Activated B cell treated with CpG ODN at 0.5 μM for 24 hours (primary cell): ENCODE results near the gene ZNF738. TPM values are rescaled to one million over a fixed set of nuclear protein-coding genes. Genes with fewer than 3 reads are reported as not detected.

Experiments used
- ATAC-seq: fragments of 200-7000 bp; cut with Tn5 transposase; one replicate; pipeline ENCODE4 v1.10.0; 2021; ENCODE audit warnings: low read depth, mild to moderate bottlenecking, moderate library complexity
- CTCF ChIA-PET: fragments of 350-600 bp; sonication (Branson Sonifier 250); formaldehyde crosslinking; loops from one replicate; lab custom pipeline; 2021; ENCODE audit warnings: antibody characterized with exemption; lab: Charles Lee
- POLR2A ChIA-PET: fragments of 350-600 bp; sonication (Branson Sonifier 250); formaldehyde crosslinking; loops from one replicate; lab custom pipeline; 2021; ENCODE audit warnings: antibody characterized with exemption; lab: Charles Lee
- DNase-seq: peaks from one replicate; pipeline ENCODE4 v3.0.0; 2022
- H3K27ac Mint-ChIP-seq: one replicate; pipeline ENCODE4 v1.8.0; 2020; ENCODE audit warnings: mixed read lengths
- H3K27me3 Mint-ChIP-seq: one replicate; pipeline ENCODE4 v1.8.0; 2021; ENCODE audit warnings: mixed read lengths
- H3K36me3 Mint-ChIP-seq: one replicate; pipeline ENCODE4 v1.8.0; 2021; ENCODE audit warnings: low read depth, mixed read lengths
- H3K4me1 Mint-ChIP-seq: one replicate; pipeline ENCODE4 v1.8.0; 2021; ENCODE audit warnings: mixed read lengths
- H3K4me3 Mint-ChIP-seq: one replicate; pipeline ENCODE4 v1.8.0; 2020; ENCODE audit warnings: mild to moderate bottlenecking, mixed read lengths
- H3K9me3 Mint-ChIP-seq: one replicate; pipeline ENCODE4 v1.8.0; 2020; ENCODE audit warnings: mixed read lengths
- intact Hi-C: fragments of 100-400 bp; cut with micrococcal nuclease; formaldehyde crosslinking; loops from one replicate; pipeline ENCODE4 v1.15.1; 2024
- total RNA-seq: library from RNA; stranded (reverse); gene quantifications from 2 replicates; pipeline ENCODE4 v1.2.3, GENCODE V29; 2022
- TF ChIP-seq, protein P1 (sequence below): fragments of 200-600 bp; IDR thresholded peaks from one replicate; pipeline ENCODE4 v1.8.0; 2022; ENCODE audit warnings: antibody characterized with exemption, mild to moderate bottlenecking

The ZNF738 gene
- total RNA-seq, 1 donor from 2014 or later: 22.2 TPM

DNA sequence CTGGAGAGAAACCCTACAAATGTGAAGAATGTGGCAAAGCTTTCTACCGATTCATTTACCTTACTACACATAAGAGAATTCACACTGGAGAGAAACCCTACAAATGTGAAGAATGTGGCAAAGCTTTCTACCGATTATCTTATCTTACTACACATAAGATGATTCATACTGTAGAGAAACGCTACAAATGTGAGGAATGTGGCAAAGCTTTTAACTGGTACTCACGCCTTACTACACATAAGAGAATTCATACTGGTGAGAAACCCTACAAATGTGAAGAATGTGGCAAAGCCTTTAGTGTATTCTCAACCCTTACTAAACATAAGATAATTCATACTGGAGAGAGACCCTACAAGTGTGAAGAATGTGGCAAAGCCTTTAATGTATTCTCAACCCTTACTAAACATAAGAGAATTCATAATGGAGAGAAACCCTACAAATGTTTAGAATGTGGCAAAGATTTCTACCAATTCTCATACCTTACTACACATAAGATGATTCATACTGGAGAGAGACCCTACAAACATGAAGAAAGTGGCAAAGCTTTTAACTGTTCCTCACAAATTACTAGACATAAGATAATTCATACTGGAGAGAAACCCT, 25.3 kb downstream of the ZNF738 start:
- DNase-seq (no peak), ATAC-seq (no peak)
- Mint-ChIP-seq H3K9me3 (peaks cover 53% of the 10 kb centered on the region), H3K4me1 (no peaks in the 10 kb centered on the region), H3K4me3 (no peak overlapping the region), H3K36me3 (peaks cover 59% of the 10 kb centered on the region), H3K27me3 (no peaks in the 10 kb centered on the region), H3K27ac (no peak overlapping the region)
- intact Hi-C loops: no loop called here
- ChIA-PET CTCF (no interaction called here), POLR2A (interaction anchor here (0.9 kb wide), 1 partner anchor 12 kb away, joined by 3 read pairs; no protein-coding TSS in a partner anchor)
- TF ChIP-seq, protein P1, sequence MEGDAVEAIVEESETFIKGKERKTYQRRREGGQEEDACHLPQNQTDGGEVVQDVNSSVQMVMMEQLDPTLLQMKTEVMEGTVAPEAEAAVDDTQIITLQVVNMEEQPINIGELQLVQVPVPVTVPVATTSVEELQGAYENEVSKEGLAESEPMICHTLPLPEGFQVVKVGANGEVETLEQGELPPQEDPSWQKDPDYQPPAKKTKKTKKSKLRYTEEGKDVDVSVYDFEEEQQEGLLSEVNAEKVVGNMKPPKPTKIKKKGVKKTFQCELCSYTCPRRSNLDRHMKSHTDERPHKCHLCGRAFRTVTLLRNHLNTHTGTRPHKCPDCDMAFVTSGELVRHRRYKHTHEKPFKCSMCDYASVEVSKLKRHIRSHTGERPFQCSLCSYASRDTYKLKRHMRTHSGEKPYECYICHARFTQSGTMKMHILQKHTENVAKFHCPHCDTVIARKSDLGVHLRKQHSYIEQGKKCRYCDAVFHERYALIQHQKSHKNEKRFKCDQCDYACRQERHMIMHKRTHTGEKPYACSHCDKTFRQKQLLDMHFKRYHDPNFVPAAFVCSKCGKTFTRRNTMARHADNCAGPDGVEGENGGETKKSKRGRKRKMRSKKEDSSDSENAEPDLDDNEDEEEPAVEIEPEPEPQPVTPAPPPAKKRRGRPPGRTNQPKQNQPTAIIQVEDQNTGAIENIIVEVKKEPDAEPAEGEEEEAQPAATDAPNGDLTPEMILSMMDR: no peak

DNA sequence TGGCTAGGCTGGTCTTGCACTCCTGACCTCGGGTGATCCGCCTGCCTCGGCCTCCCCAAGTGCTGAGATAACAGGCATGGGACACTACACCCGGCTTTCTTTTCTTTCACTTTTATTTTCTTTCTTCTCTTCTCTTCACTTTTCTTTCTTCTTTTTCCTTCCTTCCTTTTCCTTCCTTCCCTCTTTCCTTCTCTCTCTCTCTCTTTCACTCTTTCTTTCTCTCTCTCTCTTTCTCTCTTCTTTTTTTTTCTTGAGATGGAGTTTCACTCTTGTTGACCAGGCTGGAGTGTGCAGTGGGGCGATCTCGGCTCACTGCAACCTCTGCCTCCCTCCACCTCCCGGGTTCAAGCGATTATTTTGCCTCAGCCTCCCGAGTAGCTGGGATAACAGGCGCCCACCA, 37.3 kb downstream of the ZNF738 start:
- ChIA-PET POLR2A (interaction anchor here (0.6 to 2.1 kb wide), 10 partner anchors 13 to 735 kb away, joined by 3 to 25 read pairs (median 8); partner anchors contain the start of genes ZNF429, ZNF43, ZNF626 and ZNF708), CTCF (no interaction called here)
- H3K27ac Mint-ChIP-seq: no peak overlapping the region
- DNase-seq (no peak), ATAC-seq (no peak)
- peaks cover 14% of the 10 kb centered on the region for H3K9me3 Mint-ChIP-seq
- H3K4me3 Mint-ChIP-seq: no peak overlapping the region
- no peaks in the 10 kb centered on the region for H3K27me3 Mint-ChIP-seq
- H3K36me3 Mint-ChIP-seq: peaks cover 30% of the 10 kb centered on the region
- TF ChIP-seq, protein P1: no peak
- intact Hi-C loops: loop anchor here (2.0 to 10.0 kb wide), 4 partner anchors 173 to 473 kb away; partner anchors contain the start of genes ZNF430, ZNF431 and ZNF85
- peaks cover 29% of the 10 kb centered on the region for H3K4me1 Mint-ChIP-seq

DNA sequence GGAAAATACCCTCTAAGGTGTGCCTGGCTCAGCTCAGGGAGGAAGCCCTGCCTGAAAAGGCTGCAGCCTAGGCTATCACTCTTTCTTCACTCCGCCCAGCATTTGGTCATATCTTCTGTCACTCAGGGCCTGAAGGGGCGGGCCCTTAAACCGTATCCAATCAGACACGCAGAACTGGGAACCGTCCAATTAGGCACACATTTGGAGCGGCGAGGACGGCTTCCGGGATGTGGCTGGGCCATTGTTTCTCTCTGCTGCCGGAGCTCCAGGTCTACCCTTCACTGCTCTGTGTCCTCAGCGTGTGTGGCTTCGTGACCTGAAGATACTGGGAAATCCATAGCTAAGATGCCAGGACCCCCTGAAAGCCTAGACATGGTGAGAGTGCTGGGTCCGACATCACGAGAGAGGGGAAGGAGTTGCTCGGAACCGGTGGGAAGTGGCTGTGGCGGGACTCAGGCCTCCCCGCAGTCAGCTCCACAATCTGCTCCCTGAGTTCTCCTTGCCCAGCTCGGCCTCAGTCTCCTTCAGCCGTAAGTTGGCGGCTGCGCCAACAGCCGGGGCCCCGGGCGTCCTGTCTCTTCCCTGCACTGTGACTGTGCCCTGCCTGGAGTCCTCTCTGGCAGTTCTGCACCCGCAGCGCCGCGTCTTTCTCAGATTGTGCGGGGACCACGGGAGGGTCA, 38.2 kb downstream of the ZNF738 start, which contains the start of gene ZNF493:
Gene ZNF493, plus strand, starts transcription at position 241 of the 680 bp plus-strand sequence. Its CDS starts 105 bp downstream, at position 346.
- peak within 1 kb of the TSS; percentile 99 for H3K4me3 Mint-ChIP-seq
- TF ChIP-seq, protein P1: no peak
- no peaks in the 10 kb centered on the region for H3K27me3 Mint-ChIP-seq
- POLR2A ChIA-PET: interaction anchor here (0.6 to 2.1 kb wide), 17 partner anchors 12 to 1495 kb away, joined by 3 to 25 read pairs (median 5); partner anchors contain the start of genes ZNF100, ZNF429, ZNF43 and ZNF431
- peak within 1 kb of the TSS; percentile 91 for H3K27ac Mint-ChIP-seq
- DNase-seq: peak; percentile 75
- CTCF ChIA-PET: interaction anchor here (0.6 kb wide), 1 partner anchor 839 kb away, joined by 3 read pairs; no protein-coding TSS in a partner anchor
- intact Hi-C loops: loop anchor here (1.0 to 10.0 kb wide), 8 partner anchors 39 to 474 kb away; partner anchors contain the start of genes ZNF429, ZNF43, ZNF430 and ZNF431
- peak; percentile 100 for ATAC-seq
- peaks cover 29% of the 10 kb centered on the region for H3K4me1 Mint-ChIP-seq
- H3K36me3 Mint-ChIP-seq: peaks cover 34% of the 10 kb centered on the region
- peaks cover 14% of the 10 kb centered on the region for H3K9me3 Mint-ChIP-seq

DNA sequence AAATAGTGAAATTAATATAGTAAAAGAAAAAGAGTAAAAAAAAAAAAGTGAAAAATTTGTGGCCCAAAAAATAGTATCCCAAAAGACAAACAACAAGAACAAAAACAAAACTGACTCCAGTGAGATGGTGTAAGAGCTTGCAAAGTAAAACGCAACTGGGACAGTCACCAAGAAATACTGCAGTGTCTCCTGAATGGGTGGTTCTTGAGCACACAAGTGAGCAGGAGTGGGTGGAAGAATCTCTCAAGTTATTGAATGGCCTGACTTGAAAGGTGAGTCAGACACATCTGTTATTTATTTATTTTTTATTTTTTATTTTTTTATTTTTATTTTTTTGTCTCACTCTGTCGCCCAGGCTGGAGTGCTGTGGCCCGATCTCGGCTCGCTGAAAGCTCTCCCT, 40.1 kb downstream of the ZNF738 start:
- H3K27ac Mint-ChIP-seq: no peak overlapping the region
- ChIA-PET CTCF (no interaction called here), POLR2A (no interaction called here)
- H3K27me3 Mint-ChIP-seq: no peaks in the 10 kb centered on the region
- no peak for ATAC-seq
- peaks cover 5% of the 10 kb centered on the region for H3K9me3 Mint-ChIP-seq
- TF ChIP-seq, protein P1: no peak
- peaks cover 29% of the 10 kb centered on the region for H3K4me1 Mint-ChIP-seq
- peaks cover 49% of the 10 kb centered on the region for H3K36me3 Mint-ChIP-seq
- peak overlapping the region; percentile 53 for H3K4me3 Mint-ChIP-seq
- intact Hi-C loops: loop anchor here (10.0 kb wide), 1 partner anchor 254 kb away; the partner anchor contains the start of gene ZNF431
- no peak for DNase-seq
